H1 (cell line): Measurements from ENCODE around the gene HSF5. TPM values are rescaled to one million over a fixed set of nuclear protein-coding genes. Genes with fewer than 3 reads are reported as not detected.

Source experiments
- CTCF ChIA-PET: fragments of 300-600 bp; sonication (Branson Sonifier 250); formaldehyde crosslinking; loops from one replicate; lab custom pipeline; 2021; ENCODE audit not compliant: partially characterized antibody; lab: Charles Lee
- POLR2A ChIA-PET: fragments of 300-600 bp; sonication (Branson Sonifier 250); formaldehyde crosslinking; loops from one replicate; lab custom pipeline; 2021; ENCODE audit warnings: inconsistent platforms; ENCODE audit not compliant: partially characterized antibody; lab: Charles Lee
- DNase-seq, 2 experiments: peaks; one replicate each; pipeline versions ENCODE4 v3.0.0 to v3.0.0-alpha.2; 2010 to 2022; ENCODE audit warnings: low spot score in 2 of 2, low read depth in 1 of 2, mixed read lengths in 1 of 2
- FAIRE-seq: peaks from 2 replicates; lab custom pipeline; 2011; peaks lifted over from hg19 to GRCh38; lab: Jason Lieb, UNC
- H2AFZ ChIP-seq: 2 replicates; pipeline ENCODE4 v1.8.1; 2012; ENCODE audit warnings: low read length, inconsistent platforms
- H2AK5ac ChIP-seq: 2 replicates; pipeline ENCODE4 v1.6.1; 2013; ENCODE audit warnings: low read depth, low read length
- H2BK120ac ChIP-seq: replicated peaks from 2 replicates; pipeline ENCODE3; 2013; ENCODE audit warnings: low read depth, low read length, inconsistent platforms
- H2BK12ac ChIP-seq: 2 replicates; pipeline ENCODE4 v1.6.1; 2013; ENCODE audit warnings: low read depth, low read length
- H2BK15ac ChIP-seq: 2 replicates; pipeline ENCODE4 v1.6.1; 2013; ENCODE audit warnings: low read length
- H2BK20ac ChIP-seq: 2 replicates; pipeline ENCODE4 v1.6.1; 2013; ENCODE audit warnings: low read length
- H2BK5ac ChIP-seq: 2 replicates; pipeline ENCODE4 v1.6.1; 2013; ENCODE audit warnings: low read depth, low read length
- H3K14ac ChIP-seq: 2 replicates; pipeline ENCODE4 v1.6.1; 2013; ENCODE audit warnings: inconsistent platforms; ENCODE audit not compliant: insufficient read length
- H3K18ac ChIP-seq: 2 replicates; pipeline ENCODE4 v1.6.1; 2013; ENCODE audit warnings: low read length; ENCODE audit errors: extremely low read depth
- H3K23ac ChIP-seq: 2 replicates; pipeline ENCODE4 v1.6.1; 2013; ENCODE audit warnings: inconsistent platforms; ENCODE audit not compliant: insufficient read length
- H3K23me2 ChIP-seq: 2 replicates; pipeline ENCODE4 v1.6.1; 2013; ENCODE audit warnings: low read depth, low read length
- H3K27ac ChIP-seq: 2 replicates; pipeline ENCODE4 v1.6.1; 2011; ENCODE audit warnings: low read depth, low read length, inconsistent platforms
- H3K27me3 ChIP-seq, 4 experiments: replicated peaks in 1 of 4; 1 replicate in 1 of 4; 2 replicates in 3 of 4; pipeline versions ENCODE4 v1.6.1 to v1.8.1; 2011 to 2013; ENCODE audit warnings: low read length in 3 of 4, mild to moderate bottlenecking in 3 of 4, inconsistent platforms in 2 of 4, mixed read lengths in 2 of 4, moderate library complexity in 1 of 4; ENCODE audit not compliant: control insufficient read depth in 3 of 4, insufficient read depth in 3 of 4; ENCODE audit errors: extremely low read depth in 1 of 4
- H3K36me3 ChIP-seq, 4 experiments: 2 replicates each; pipeline versions ENCODE4 v1.6.1 to v1.8.1; 2011 to 2013; ENCODE audit warnings: mild to moderate bottlenecking in 4 of 4, low read length in 3 of 4, moderate library complexity in 2 of 4, control low read depth in 1 of 4, inconsistent platforms in 1 of 4; ENCODE audit not compliant: insufficient read depth in 4 of 4, control insufficient read depth in 2 of 4
- H3K4ac ChIP-seq: replicated peaks from 2 replicates; pipeline ENCODE3; 2013; ENCODE audit warnings: low read length, low read depth, mixed read lengths, inconsistent platforms; ENCODE audit not compliant: insufficient read length
- H3K4me1 ChIP-seq, 4 experiments: replicated peaks in 1 of 4; 1 replicate in 1 of 4; 2 replicates in 3 of 4; pipeline versions ENCODE4 v1.6.1 to v1.8.1; 2011 to 2013; ENCODE audit warnings: low read length in 3 of 4, inconsistent platforms in 2 of 4, mixed read lengths in 1 of 4; ENCODE audit not compliant: insufficient read depth in 4 of 4, control insufficient read depth in 3 of 4
- H3K4me2 ChIP-seq, 2 experiments: 2 replicates each; pipeline versions ENCODE4 v1.6.1 to v1.8.1; 2011 to 2013; ENCODE audit warnings: low read depth in 2 of 2, low read length in 2 of 2, control low read depth in 1 of 2, inconsistent platforms in 1 of 2, mild to moderate bottlenecking in 1 of 2; ENCODE audit not compliant: insufficient read depth in 1 of 2
- H3K4me3 ChIP-seq, 4 experiments: fragments of 200-600, 300-600 bp in 1 of 4; sonication (generic), shearing (Covaris generic), sonication (Bioruptor Twin) in 1 of 4; 2 replicates each; pipeline versions ENCODE4 v1.5.1 to v1.8.1; 2011 to 2016; ENCODE audit warnings: low read length in 4 of 4, low read depth in 3 of 4, control low read depth in 2 of 4, inconsistent platforms in 2 of 4, mild to moderate bottlenecking in 2 of 4, mixed read lengths in 1 of 4, moderate library complexity in 1 of 4; ENCODE audit not compliant: insufficient read depth in 2 of 4; ENCODE audit errors: extremely low read depth in 1 of 4
- H3K56ac ChIP-seq: replicated peaks from 2 replicates; pipeline ENCODE3; 2013; ENCODE audit warnings: low read depth, mild to moderate bottlenecking, mixed read lengths, low read length, inconsistent platforms; ENCODE audit not compliant: insufficient read length
- H3K79me1 ChIP-seq: 2 replicates; pipeline ENCODE4 v1.6.1; 2013; ENCODE audit warnings: low read depth, low read length, control low read depth
- H3K79me2 ChIP-seq, 2 experiments: 2 replicates each; pipeline versions ENCODE4 v1.6.1 to v1.8.1; 2012 to 2013; ENCODE audit warnings: low read length in 2 of 2, mild to moderate bottlenecking in 2 of 2, inconsistent platforms in 1 of 2; ENCODE audit not compliant: insufficient read depth in 2 of 2, control insufficient read depth in 1 of 2
- H3K9ac ChIP-seq, 4 experiments: replicated peaks in 1 of 4; 1 replicate in 1 of 4; 2 replicates in 3 of 4; pipeline versions ENCODE4 v1.6.1 to v1.8.1; 2011 to 2013; ENCODE audit warnings: low read depth in 3 of 4, low read length in 3 of 4, control low read depth in 2 of 4, mild to moderate bottlenecking in 2 of 4, moderate library complexity in 2 of 4, inconsistent platforms in 1 of 4; ENCODE audit errors: extremely low read depth in 1 of 4
- H3K9me3 ChIP-seq, 2 experiments: 2 replicates each; pipeline versions ENCODE4 v1.6.1 to v1.8.1; 2012 to 2013; ENCODE audit warnings: mild to moderate bottlenecking in 2 of 2, moderate library complexity in 2 of 2, control low read depth in 1 of 2, inconsistent platforms in 1 of 2, low read depth in 1 of 2, low read length in 1 of 2, mixed read lengths in 1 of 2; ENCODE audit not compliant: insufficient read depth in 2 of 2
- H4K20me1 ChIP-seq, 2 experiments: replicated peaks in 1 of 2; 2 replicates each; pipeline versions ENCODE3 to v1.8.1; 2011 to 2013; ENCODE audit warnings: inconsistent platforms in 2 of 2, low read length in 2 of 2, mild to moderate bottlenecking in 1 of 2; ENCODE audit not compliant: insufficient read depth in 2 of 2, control insufficient read depth in 1 of 2
- H4K5ac ChIP-seq: 2 replicates; pipeline ENCODE4 v1.6.1; 2013; ENCODE audit warnings: low read length, low read depth, mixed read lengths, inconsistent platforms; ENCODE audit not compliant: insufficient read length
- H4K8ac ChIP-seq: 2 replicates; pipeline ENCODE4 v1.8.0; 2013; ENCODE audit warnings: mild to moderate bottlenecking, moderate library complexity, low read length, inconsistent platforms; ENCODE audit not compliant: insufficient read depth; ENCODE audit errors: extremely low read depth
- H4K91ac ChIP-seq: replicated peaks from 2 replicates; pipeline ENCODE3; 2013; ENCODE audit warnings: low read length, mixed read lengths, inconsistent platforms; ENCODE audit not compliant: insufficient read length
- SIX5 ChIP-seq: IDR thresholded peaks from 2 replicates; pipeline ENCODE4 v1.6.1; 2011; ENCODE audit warnings: mild to moderate bottlenecking, low read depth, low read length
- WGBS, 2 experiments: shearing (Covaris generic) in 1 of 2; methylation state at CpG; one replicate each; pipeline versions ENCODE4 v1.1.6 to v1.1.7; 2013 to 2015; ENCODE audit warnings: low lambda C conversion rate in 2 of 2, mixed read lengths in 2 of 2, inconsistent platforms in 1 of 2, low coverage in 1 of 2, missing lambda C conversion rate in 1 of 2; ENCODE audit not compliant: insufficient replicate concordance in 2 of 2, insufficient coverage in 1 of 2, insufficient read length in 1 of 2; ENCODE audit errors: extremely low coverage in 1 of 2, missing lambda C conversion rate in 1 of 2; 5-methylcytosine and 5-hydroxymethylcytosine counted together
- polyA plus RNA-seq, 7 experiments: library from polyadenylated mRNA; depleted of rRNA in 3 of 7; stranded (reverse) in 5 of 7; unstranded in 2 of 7; fragments of >200 nt in 5 of 7; fragments of 200-250 nt in 2 of 7; gene quantifications; 1 replicate in 5 of 7; 2 replicates in 1 of 7; 4 replicates in 1 of 7; pipeline versions ENCODE4 v1.2.1 to v1.2.3, GENCODE V29; 2011 to 2013; ENCODE audit warnings: missing spikeins in 2 of 7, mixed read lengths in 2 of 7
- total RNA-seq: library from RNA; stranded (reverse); fragmentation: NEBNext Ultra II Directional; extraction: Animal tissue kit (Norgen Biotek cat#: 25700); gene quantifications from 2 replicates; pipeline ENCODE4 v1.2.1, GENCODE V29; 2021

The HSF5 gene
- total and polyA plus RNA-seq, 2 of the 8 experiments (the other 6 are each of a cell fraction or from before 2014, with no cell fraction given), result not detected

DNA sequence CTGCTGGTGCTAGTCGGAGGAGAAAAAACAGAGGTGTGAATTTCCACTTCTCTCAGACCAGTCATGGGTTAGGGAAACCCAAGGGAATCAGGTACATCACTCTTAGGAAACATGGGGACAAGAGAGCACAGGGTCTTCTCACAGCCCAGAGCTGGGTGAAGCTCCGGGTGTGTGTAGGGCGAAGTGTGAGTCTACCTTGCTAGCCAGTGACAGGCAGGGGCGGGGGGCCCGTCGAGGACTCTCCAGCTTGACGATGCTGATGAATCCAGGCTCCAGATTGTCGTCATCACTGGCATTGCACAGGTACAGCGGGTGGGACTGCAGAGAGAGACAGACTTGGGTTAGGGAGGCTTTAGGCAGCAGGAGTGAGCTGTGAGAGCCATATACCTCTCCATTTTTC lies 117.5 kb downstream of the HSF5 start:
- Histone ChIP-seq H3K4me2 (no peak overlapping the region), H2BK120ac (no peak overlapping the region), H3K23ac (no peak overlapping the region), H2BK5ac (no peak overlapping the region), H3K4me3 (no peak overlapping the region), H4K8ac (no peak overlapping the region), H2AFZ (no peak overlapping the region), H3K4me1 (0 out of 7 replicates have a peak, but pooled peaks cover 0 to 1% (median 0%) of the 10 kb centered on the region in 4 experiments), H2AK5ac (no peak overlapping the region), H2BK20ac (0 out of 2 replicates have a peak overlapping the region, but pooled peaks have one; percentile 61), H4K91ac (no peak overlapping the region), H3K27ac (no peak overlapping the region), H3K79me2 (no peaks in the 10 kb centered on the region), H2BK15ac (0 out of 2 replicates have a peak overlapping the region, but pooled peaks have one; percentile 8), H3K18ac (no peak overlapping the region), H4K20me1 (no peaks in the 10 kb centered on the region), H3K79me1 (no peaks in the 10 kb centered on the region), H3K56ac (no peak overlapping the region), H3K23me2 (no peaks in the 10 kb centered on the region; the same call in 1 of the 2 replicates), H3K9me3 (no peaks in the 10 kb centered on the region), H3K36me3 (no peaks in the 10 kb centered on the region; a peak in 1 of 8 replicates), H2BK12ac (no peak overlapping the region), H3K4ac (no peak overlapping the region), H4K5ac (no peak overlapping the region), H3K27me3 (no peaks in the 10 kb centered on the region), H3K14ac (no peak overlapping the region), H3K9ac (no peak overlapping the region; a peak in 1 of 7 replicates)
- DNase-seq, result no peak
- 83% methylated on average over 9 of the region's 9 CpGs; no CpG with 5 or more reads in 1 of the 2 experiments for WGBS, 2 experiments
- POLR2A ChIA-PET, result interaction anchor here (1.3 kb wide), 1 partner anchor 9 kb away, joined by 3 read pairs; no protein-coding TSS in a partner anchor
- FAIRE-seq, result no peak
- CTCF ChIA-PET, result interaction anchor here (1.4 to 3.2 kb wide), 5 partner anchors 7 to 66 kb away, joined by 4 to 12 read pairs (median 10); partner anchors contain the start of gene RNF43
- no peak for TF ChIP-seq SIX5
